Measurements from ENCODE around the gene SLC25A47. TPM values are rescaled to one million over a fixed set of nuclear protein-coding genes. Genes with fewer than 3 reads are reported as not detected.
"Not testable (repeated sequence)": the region's sequence is repeated elsewhere in the genome, so short reads cannot be mapped to it uniquely, and the experiment has no call there.

The SLC25A47 gene
- total RNA-seq, 1 experiment from 2014 or later: not detected

GRCh38 chr14:100285913-100286400 lies 37.2 kb upstream of the SLC25A47 start:
- no TSS peak for BruUV-seq (replicated peaks)
- POLR2A ChIA-PET: interaction anchor here (0.6 kb wide), 1 partner anchor 77 kb away, joined by 3 read pairs; no protein-coding TSS in a partner anchor
- H3K9me3 Mint-ChIP-seq (ENCODE audit: unreplicated experiment): no peaks in the 10 kb centered on the region

GRCh38 chr14:100286484-100287191 lies 36.5 kb upstream of the SLC25A47 start:
- Mint-ChIP-seq H3K4me3 (ENCODE audit: unreplicated experiment) (peak overlapping the region; percentile 72), H3K4me1 (ENCODE audit: low read depth, unreplicated experiment) (peaks cover 6% of the 10 kb centered on the region), H3K27ac (ENCODE audit: unreplicated experiment) (peak overlapping the region; percentile 68), H3K27me3 (ENCODE audit: insufficient read depth, unreplicated experiment) (no peaks in the 10 kb centered on the region), H3K36me3 (ENCODE audit: insufficient read depth, unreplicated experiment) (peaks cover 41% of the 10 kb centered on the region), H3K9me3 (ENCODE audit: unreplicated experiment) (no peaks in the 10 kb centered on the region)
- no peaks in the 10 kb centered on the region; the same call in 1 of the 2 replicates for H3K36me3 ChIP-seq (ENCODE audit: control insufficient read depth, insufficient read depth, low read length)
- no peak for DNase-seq
- intact Hi-C loops (cut with micrococcal nuclease; ENCODE audit: unreplicated experiment): no loop called here
- H3K9me3 ChIP-seq: no peaks in the 10 kb centered on the region
- BruUV-seq (replicated peaks): no TSS peak
- no peak overlapping the region for H3K4me3 ChIP-seq (ENCODE audit: low read depth, low read length)
- ChIA-PET CTCF (interaction anchor here (0.9 kb wide), 1 partner anchor 93 kb away, joined by 4 read pairs; no protein-coding TSS in a partner anchor), POLR2A (no interaction called here)
- no peaks in the 10 kb centered on the region for H3K27me3 ChIP-seq (replicated peaks; ENCODE audit: control insufficient read depth, insufficient read depth, low read length)
- TF ChIP-seq CTCF (IDR thresholded peaks at IDR 0.05; ENCODE audit: insufficient read depth in 1 of 2, low read depth in 1 of 2, low read length in 1 of 2, severe bottlenecking in 1 of 2, unreplicated experiment in 1 of 2): no peak
- H3K4me1 ChIP-seq: 0 out of 2 replicates have a peak, but pooled peaks cover 5% of the 10 kb centered on the region

More at GRCh38 chr14:100285913-100286400, 37.2 kb upstream of the SLC25A47 start:
- H3K4me1 Mint-ChIP-seq (ENCODE audit: low read depth, unreplicated experiment): peaks cover 6% of the 10 kb centered on the region
- H3K36me3 Mint-ChIP-seq (ENCODE audit: insufficient read depth, unreplicated experiment): peaks cover 46% of the 10 kb centered on the region
- H3K4me3 Mint-ChIP-seq (ENCODE audit: unreplicated experiment): peak overlapping the region; percentile 72
- H3K9me3 ChIP-seq: no peaks in the 10 kb centered on the region
- 0 out of 2 replicates have a peak, but pooled peaks cover 5% of the 10 kb centered on the region for H3K4me1 ChIP-seq
- H3K4me3 ChIP-seq (ENCODE audit: low read depth, low read length): peak overlapping the region; percentile 84
- no peaks in the 10 kb centered on the region for H3K36me3 ChIP-seq (ENCODE audit: control insufficient read depth, insufficient read depth, low read length)
- no peaks in the 10 kb centered on the region for H3K27me3 Mint-ChIP-seq (ENCODE audit: insufficient read depth, unreplicated experiment)
- CTCF ChIA-PET: interaction anchor here (0.7 to 1.0 kb wide), 3 partner anchors 21 to 93 kb away, joined by 4 to 6 read pairs (median 5); no protein-coding TSS in a partner anchor
- peak overlapping the region; percentile 68 for H3K27ac Mint-ChIP-seq (ENCODE audit: unreplicated experiment)
- TF ChIP-seq CTCF (IDR thresholded peaks at IDR 0.05; ENCODE audit: insufficient read depth in 1 of 2, low read depth in 1 of 2, low read length in 1 of 2, severe bottlenecking in 1 of 2, unreplicated experiment in 1 of 2): no peak
- no peak for DNase-seq
- intact Hi-C loops (cut with micrococcal nuclease; ENCODE audit: unreplicated experiment): loop anchor here (1.0 kb wide), 2 partner anchors 15 to 91 kb away; no protein-coding TSS in a partner anchor
- H3K27me3 ChIP-seq (replicated peaks; ENCODE audit: control insufficient read depth, insufficient read depth, low read length): no peaks in the 10 kb centered on the region

- Mint-ChIP-seq H3K9me3 (ENCODE audit: unreplicated experiment) (no peaks in the 10 kb centered on the region), H3K36me3 (ENCODE audit: insufficient read depth, unreplicated experiment) (peaks cover 34% of the 10 kb centered on the region), H3K4me3 (ENCODE audit: unreplicated experiment) (no peak overlapping the region), H3K27ac (ENCODE audit: unreplicated experiment) (no peak overlapping the region), H3K4me1 (ENCODE audit: low read depth, unreplicated experiment) (peaks cover 6% of the 10 kb centered on the region), H3K27me3 (ENCODE audit: insufficient read depth, unreplicated experiment) (no peaks in the 10 kb centered on the region)
- intact Hi-C loops (cut with micrococcal nuclease; ENCODE audit: unreplicated experiment): no loop called here
- ChIA-PET POLR2A (no interaction called here), CTCF (interaction anchor here (0.7 to 1.2 kb wide), 2 partner anchors 41 to 95 kb away, joined by 3 to 4 read pairs; no protein-coding TSS in a partner anchor)
- no peak for TF ChIP-seq CTCF (IDR thresholded peaks at IDR 0.05; ENCODE audit: insufficient read depth in 1 of 2, low read depth in 1 of 2, low read length in 1 of 2, severe bottlenecking in 1 of 2, unreplicated experiment in 1 of 2)
- no peaks in the 10 kb centered on the region for H3K9me3 ChIP-seq
- no peaks in the 10 kb centered on the region for H3K27me3 ChIP-seq (replicated peaks; ENCODE audit: control insufficient read depth, insufficient read depth, low read length)
- no TSS peak for BruUV-seq (replicated peaks)
- 0 out of 2 replicates have a peak, but pooled peaks cover 5% of the 10 kb centered on the region for H3K4me1 ChIP-seq
- no peak for DNase-seq
- no peak overlapping the region for H3K4me3 ChIP-seq (ENCODE audit: low read depth, low read length)
- no peaks in the 10 kb centered on the region; the same call in 1 of the 2 replicates for H3K36me3 ChIP-seq (ENCODE audit: control insufficient read depth, insufficient read depth, low read length)
Measured at GRCh38 chr14:100287202-100287997, 35.7 kb upstream of the SLC25A47 start.

GRCh38 chr14:100287998-100288295 lies 35.2 kb upstream of the SLC25A47 start:
- H3K36me3 ChIP-seq (ENCODE audit: control insufficient read depth, insufficient read depth, low read length); H3K4me3 ChIP-seq (ENCODE audit: low read depth, low read length); H3K27ac Mint-ChIP-seq (ENCODE audit: unreplicated experiment); intact Hi-C loops (cut with micrococcal nuclease; ENCODE audit: unreplicated experiment); H3K27me3 Mint-ChIP-seq (ENCODE audit: insufficient read depth, unreplicated experiment); H3K9me3 ChIP-seq; POLR2A ChIA-PET; H3K27me3 ChIP-seq (replicated peaks; ENCODE audit: control insufficient read depth, insufficient read depth, low read length); H3K4me1 Mint-ChIP-seq (ENCODE audit: low read depth, unreplicated experiment); BruUV-seq (replicated peaks); H3K4me3 Mint-ChIP-seq (ENCODE audit: unreplicated experiment); H3K9me3 Mint-ChIP-seq (ENCODE audit: unreplicated experiment); H3K4me1 ChIP-seq: not testable (repeated sequence)
- peaks cover 28% of the 10 kb centered on the region for H3K36me3 Mint-ChIP-seq (ENCODE audit: insufficient read depth, unreplicated experiment)
- CTCF ChIA-PET: interaction anchor here (0.7 to 1.2 kb wide), 2 partner anchors 41 to 94 kb away, joined by 3 to 4 read pairs; no protein-coding TSS in a partner anchor
- peak in 1 of 2 experiments; percentile 29 for DNase-seq
